Raji (cell line): ENCODE measurements around the gene CCNF.

Source experiments
- POLR2A ChIP-seq: IDR thresholded peaks from 2 replicates; pipeline ENCODE4 v1.6.1; 2011; ENCODE audit warnings: low read depth, low read length, control low read depth; ENCODE audit not compliant: insufficient read depth

Gene CCNF

DNA sequence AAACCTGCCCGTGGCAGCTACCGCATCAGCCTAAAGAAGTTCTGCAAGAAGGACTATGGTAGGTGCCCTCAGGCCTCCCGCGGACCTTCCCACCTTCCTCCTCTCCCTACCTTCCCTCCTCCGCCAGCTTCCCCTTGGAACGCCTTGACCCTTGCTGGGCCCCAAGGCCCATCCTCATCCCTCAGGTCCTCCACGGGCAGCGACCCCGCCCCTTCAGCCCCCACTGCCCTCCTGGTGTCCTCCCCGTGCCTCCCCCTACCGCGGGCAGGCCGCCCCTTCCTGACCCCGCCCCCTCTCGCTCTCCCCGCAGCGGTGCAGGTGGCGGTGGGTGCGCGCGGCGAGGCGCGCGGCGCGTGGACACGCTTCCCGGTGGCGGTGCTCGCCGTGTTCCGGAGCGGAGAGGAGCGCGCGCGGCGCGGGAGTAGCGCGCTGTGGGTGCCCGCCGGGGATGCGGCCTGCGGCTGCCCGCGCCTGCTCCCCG lies 44.2 kb downstream of the CCNF start:
- peak; percentile 43 for TF ChIP-seq POLR2A

DNA sequence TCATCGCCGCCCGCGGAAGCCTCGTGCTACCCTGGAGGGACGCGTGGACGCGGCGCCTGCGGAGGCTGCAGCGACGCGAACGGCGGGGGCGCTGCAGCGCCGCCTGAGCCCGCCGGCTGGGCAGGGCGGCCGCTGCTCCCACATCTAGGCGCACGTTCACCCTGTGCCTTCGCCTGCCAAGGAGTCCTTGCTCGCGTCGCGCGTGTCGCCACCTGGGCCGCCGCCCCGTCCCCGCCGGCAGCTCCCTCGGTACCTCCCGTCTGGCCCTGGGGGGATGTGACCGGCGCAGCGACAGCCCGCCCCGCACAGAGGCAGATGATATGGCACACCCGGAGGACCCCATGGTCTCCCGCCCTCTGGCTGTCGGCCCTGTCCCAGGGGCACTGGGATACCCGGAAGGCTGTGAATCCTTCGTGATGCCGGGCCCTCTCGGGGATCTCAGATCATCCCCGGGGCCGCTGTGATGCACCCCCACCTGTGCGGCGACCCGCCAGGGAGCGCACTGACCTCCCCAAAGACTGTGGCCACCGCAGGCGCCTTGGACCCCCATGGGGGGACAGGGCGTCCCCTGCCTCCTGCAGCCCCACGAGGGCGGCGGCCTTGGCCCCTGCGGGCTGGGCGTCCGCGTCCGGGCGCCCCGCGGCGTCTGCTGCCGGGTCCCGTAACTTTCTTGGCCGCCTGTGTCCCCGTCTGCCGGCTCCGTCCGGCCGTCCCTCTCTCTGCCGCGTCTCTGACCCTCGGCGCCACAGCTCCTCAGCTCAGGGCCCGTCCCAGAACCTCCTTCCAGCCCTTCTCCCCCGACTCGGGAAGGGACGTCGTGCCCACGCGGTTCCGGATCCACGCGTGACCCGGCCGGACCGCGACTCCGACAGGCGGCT lies 45.0 kb downstream of the CCNF start:
- TF ChIP-seq POLR2A, result peak; percentile 73

- TF ChIP-seq POLR2A, result peak; percentile 75
These were observed 45.7 kb downstream of the CCNF start, which contains the start of gene TBC1D24 for GRCh38 chr16:2474877-2475412. TBC1D24 (plus strand) TSS chr16:2475127; CDS start chr16:2496149, 21,022 bp downstream.

- no peak for TF ChIP-seq POLR2A
These were observed 46.4 kb downstream of the CCNF start for GRCh38 chr16:2475413-2476344.

- no peak for TF ChIP-seq POLR2A
These were observed 47.1 kb downstream of the CCNF start for GRCh38 chr16:2476345-2476720.

DNA sequence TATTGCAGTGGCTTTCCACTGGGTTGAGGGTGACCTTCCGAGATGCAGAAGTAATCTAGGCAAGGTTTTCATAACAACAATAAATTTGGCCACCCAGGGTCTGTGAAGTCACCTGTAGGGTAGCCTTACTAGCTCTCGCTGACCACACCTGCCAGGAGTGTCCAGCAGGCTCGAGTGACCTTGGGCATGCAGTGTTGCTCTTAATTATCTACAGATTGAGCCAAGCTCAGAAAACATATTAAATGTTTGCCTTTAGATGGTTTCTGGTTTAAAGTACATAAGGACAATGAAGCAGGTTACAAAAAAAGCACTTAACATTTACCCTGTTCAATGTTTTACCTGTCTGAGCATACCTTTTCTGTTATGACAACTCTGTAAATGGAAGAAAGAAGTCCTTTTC lies 47.5 kb downstream of the CCNF start:
- no peak for TF ChIP-seq POLR2A

- no peak for TF ChIP-seq POLR2A
These were observed 48.1 kb downstream of the CCNF start for GRCh38 chr16:2477327-2477726.

DNA sequence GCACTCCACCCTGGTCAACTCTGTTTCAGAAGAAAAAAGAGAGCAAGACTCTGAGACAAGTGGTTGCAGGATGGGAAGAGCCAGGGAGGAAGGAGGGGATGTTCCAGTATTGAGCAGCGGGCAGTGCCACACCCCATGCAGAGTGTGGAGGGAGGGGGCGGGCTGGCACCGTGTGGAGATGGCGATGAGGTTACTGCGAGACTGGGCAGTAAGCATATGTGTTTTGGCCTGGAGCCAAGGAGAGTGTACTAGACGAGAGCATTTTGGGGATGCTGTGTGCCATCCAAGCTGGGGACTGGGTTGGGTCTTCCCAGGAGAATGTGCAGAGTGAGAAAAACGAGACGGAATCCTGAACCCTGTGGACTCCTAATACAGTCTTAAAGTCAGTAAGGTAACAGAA lies 49.0 kb downstream of the CCNF start:
- TF ChIP-seq POLR2A, result no peak

DNA sequence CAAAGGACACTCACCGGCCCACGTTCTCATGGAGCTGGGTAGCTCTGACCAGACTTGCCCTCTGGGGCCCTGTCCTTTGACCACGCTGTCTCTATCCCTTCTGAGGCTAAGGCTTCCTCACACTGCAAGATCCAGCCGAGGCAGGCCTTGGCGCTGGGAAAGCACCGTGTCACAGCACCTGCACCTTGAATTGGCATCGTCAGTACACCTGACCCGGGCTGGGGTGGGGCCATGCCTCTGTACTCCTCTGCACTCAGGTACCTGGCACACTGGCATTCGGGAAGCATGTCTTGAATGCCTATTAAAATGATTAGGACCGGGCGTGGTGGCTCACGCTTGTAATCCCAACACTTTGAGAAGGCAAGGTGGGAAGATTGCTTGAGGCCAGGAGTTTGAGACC lies 51.7 kb downstream of the CCNF start:
- TF ChIP-seq POLR2A, result no peak

GRCh38 chr16:2481676-2482075 lies 52.4 kb downstream of the CCNF start:
- TF ChIP-seq POLR2A, result no peak

DNA sequence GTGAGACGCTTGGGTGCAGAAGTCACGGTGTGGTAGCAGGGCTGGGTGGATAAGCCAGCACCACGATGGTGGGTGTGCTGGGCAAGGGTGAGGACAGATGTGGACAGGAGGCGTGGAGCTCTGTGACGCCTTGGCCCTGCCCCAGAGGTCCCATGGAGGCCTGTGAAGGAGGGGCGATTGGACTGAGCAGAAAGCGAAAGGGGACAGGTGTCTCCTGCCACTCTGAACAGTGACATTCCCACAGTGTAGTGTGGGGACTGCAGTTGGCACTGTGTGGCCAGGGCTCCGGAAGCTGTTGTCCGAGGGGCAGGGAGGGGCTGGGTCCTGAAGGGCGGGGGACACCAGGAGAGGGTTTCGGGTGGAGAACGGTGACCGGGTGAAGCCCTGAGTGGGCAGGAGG lies 53.0 kb downstream of the CCNF start:
- no peak for TF ChIP-seq POLR2A

GRCh38 chr16:2482708-2483534 lies 53.7 kb downstream of the CCNF start:
- TF ChIP-seq POLR2A, result no peak

DNA sequence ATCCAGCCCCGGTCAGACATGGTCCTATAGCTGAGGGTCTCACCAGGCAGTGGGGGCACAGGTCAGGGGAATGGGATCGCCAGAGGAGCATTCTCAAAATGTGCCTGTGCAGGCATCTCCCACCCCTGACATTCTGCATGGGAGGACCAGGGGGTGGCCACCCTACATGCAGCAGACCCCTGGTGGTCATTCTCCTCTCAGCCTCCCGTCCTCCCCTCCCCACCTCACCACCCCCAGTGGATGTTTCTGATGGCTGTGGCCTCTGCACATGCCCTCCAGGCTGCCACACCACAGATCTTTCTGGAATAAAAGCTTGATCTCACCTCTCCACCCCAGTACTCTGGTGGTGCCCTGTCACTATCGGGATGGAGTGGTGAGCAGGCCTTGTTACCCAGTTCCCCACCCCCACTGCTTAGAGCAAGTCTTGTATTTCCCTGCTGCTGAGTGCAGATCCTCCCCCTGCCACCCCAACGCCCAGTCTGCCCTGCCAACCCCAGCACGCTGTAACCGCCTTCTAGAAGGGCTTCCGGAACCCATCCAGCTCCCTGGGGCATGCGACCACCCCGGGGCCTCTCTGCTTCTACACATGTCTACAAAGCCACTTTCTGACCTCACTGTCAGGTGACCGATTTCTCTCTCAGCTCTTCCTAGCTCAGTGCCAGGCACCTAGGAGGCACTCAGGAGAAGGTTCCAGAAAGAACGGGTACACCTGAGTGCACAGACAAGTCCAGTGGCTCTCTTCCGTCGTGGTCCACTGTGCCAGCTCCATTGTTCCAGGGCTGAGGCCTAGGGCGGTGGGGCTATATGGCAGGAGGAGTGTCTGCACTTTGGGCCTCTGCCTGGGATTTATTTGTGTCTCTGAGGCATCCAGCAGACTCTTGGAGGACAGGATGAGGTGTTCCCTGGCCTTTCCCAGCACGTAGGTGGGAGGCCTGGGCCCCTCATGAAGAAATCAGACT lies 55.0 kb downstream of the CCNF start:
- TF ChIP-seq POLR2A, result no peak

- no peak for TF ChIP-seq POLR2A
These were observed 55.8 kb downstream of the CCNF start for GRCh38 chr16:2484898-2485508.
